ENCODE measurements around the gene TSC2. TPM values are rescaled to one million over a fixed set of nuclear protein-coding genes. Genes with fewer than 3 reads are reported as not detected.

The TSC2 gene
- total and polyA plus RNA-seq, 2 donors (not counting 3 experiments of a cell fraction or from before 2014, with no cell fraction given), result 87.9 to 144 TPM

DNA sequence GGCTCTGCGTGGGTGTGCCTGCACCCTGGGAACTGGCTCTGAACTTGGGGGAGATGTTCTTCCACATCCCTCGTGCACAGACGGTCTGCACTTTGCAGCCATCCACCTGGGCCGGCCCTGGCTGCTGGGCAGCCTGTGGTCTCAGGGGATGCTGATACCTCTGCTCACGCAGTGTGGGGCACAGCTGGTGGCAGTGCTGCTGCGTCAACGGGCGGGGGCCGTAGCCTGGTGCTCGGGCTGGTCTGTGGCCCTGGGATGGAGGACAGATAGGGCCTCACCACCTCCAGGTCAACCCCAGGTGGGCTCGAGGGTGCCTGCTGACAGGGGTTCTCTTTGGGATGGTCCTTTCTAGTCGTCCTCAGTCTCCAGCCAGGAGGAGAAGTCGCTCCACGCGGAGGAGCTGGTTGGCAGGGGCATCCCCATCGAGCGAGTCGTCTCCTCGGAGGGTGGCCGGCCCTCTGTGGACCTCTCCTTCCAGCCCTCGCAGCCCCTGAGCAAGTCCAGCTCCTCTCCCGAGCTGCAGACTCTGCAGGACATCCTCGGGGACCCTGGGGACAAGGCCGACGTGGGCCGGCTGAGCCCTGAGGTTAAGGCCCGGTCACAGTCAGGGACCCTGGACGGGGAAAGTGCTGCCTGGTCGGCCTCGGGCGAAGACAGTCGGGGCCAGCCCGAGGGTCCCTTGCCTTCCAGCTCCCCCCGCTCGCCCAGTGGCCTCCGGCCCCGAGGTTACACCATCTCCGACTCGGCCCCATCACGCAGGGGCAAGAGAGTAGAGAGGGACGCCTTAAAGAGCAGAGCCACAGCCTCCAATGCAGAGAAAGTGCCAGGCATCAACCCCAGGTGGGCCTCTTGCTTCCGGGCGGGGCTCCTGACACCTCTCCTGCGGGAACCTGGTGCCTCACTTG, 36.3 kb downstream of the TSC2 start:
- Histone ChIP-seq H3K27me3 (ENCODE audit: control insufficient read depth in 2 of 2, insufficient read depth in 2 of 2, low read length in 2 of 2) (no peaks in the 10 kb centered on the region), H3K4me1 (ENCODE audit: control insufficient read depth, extremely low read depth, insufficient read depth, low read length) (no peaks in the 10 kb centered on the region), H3K9ac (replicated peaks; ENCODE audit: extremely low read depth, insufficient read depth, low read length) (no peak overlapping the region), H3K9me1 (replicated peaks; ENCODE audit: control insufficient read depth, extremely low read depth, insufficient read depth, low read length) (no peaks in the 10 kb centered on the region), H3K9me3 (replicated peaks; ENCODE audit: control insufficient read depth, insufficient read depth, low read length) (no peaks in the 10 kb centered on the region), H3K79me2 (ENCODE audit: control insufficient read depth, insufficient read depth, low read length) (no peaks in the 10 kb centered on the region), H4K20me1 (replicated peaks; ENCODE audit: control insufficient read depth, extremely low read depth, insufficient read depth, low read length) (no peaks in the 10 kb centered on the region), H3K36me3 (ENCODE audit: control insufficient read depth in 2 of 2, extremely low read depth in 1 of 2, insufficient read depth in 2 of 2, low read length in 2 of 2) (peaks cover 0 to 64% of the 10 kb centered on the region in 2 experiments), H2AFZ (ENCODE audit: low read depth, low read length) (no peak overlapping the region), H3K4me3 (replicated peaks in 1 of 3; ENCODE audit: insufficient read depth in 1 of 3, low read depth in 1 of 3, low read length in 3 of 3) (no peak overlapping the region), H3K27ac (ENCODE audit: insufficient read depth, low read depth, low read length) (no peak overlapping the region), H3K4me2 (ENCODE audit: insufficient read depth, low read length) (no peak overlapping the region)
- FAIRE-seq, result no peak
- TSS peak; percentile 32 for BruUV-seq (replicated peaks)
- no peak for DNase-seq (ENCODE audit: low read depth, low spot score)
- dilution Hi-C loops (cut with MboI; ENCODE audit: extremely low pct_ligation_motif_present, low sequenced_read_pairs), result no loop called here
- POLR2A ChIA-PET, result no interaction called here
- CTCF ChIA-PET, result interaction anchor here (0.8 to 2.5 kb wide), 4 partner anchors 13 to 56 kb away, joined by 3 to 8 read pairs (median 4); partner anchors contain the start of genes NTHL1 and TSC2
- intact Hi-C loops (cut with micrococcal nuclease), result no loop called here
- TF ChIP-seq EZH2 (IDR thresholded peaks at IDR 0.05; ENCODE audit: borderline replicate concordance, low read depth, low read length, severe bottlenecking) (no peak), FOS (IDR thresholded peaks at IDR 0.05; ENCODE audit: borderline replicate concordance, insufficient read depth, low read length) (no peak), MYC (IDR thresholded peaks at IDR 0.05; ENCODE audit: low read depth, low read length) (no peak), JUN (IDR thresholded peaks at IDR 0.05; ENCODE audit: borderline replicate concordance, insufficient read depth, insufficient read length, low read depth) (no peak), GATA2 (IDR thresholded peaks at IDR 0.05; ENCODE audit: insufficient read depth, insufficient read length, low read depth, low read length) (no peak), POLR2AphosphoS5 (IDR thresholded peaks at IDR 0.05; ENCODE audit: insufficient read depth, low read depth, low read length) (no peak), POLR2A (IDR thresholded peaks at IDR 0.05; ENCODE audit: low read depth, low read length) (no peak)
- TF ChIP-seq, protein P1, sequence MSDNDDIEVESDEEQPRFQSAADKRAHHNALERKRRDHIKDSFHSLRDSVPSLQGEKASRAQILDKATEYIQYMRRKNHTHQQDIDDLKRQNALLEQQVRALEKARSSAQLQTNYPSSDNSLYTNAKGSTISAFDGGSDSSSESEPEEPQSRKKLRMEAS (IDR thresholded peaks at IDR 0.05; ENCODE audit: insufficient read depth, insufficient read length), result no peak
- TF ChIP-seq, protein P2, sequence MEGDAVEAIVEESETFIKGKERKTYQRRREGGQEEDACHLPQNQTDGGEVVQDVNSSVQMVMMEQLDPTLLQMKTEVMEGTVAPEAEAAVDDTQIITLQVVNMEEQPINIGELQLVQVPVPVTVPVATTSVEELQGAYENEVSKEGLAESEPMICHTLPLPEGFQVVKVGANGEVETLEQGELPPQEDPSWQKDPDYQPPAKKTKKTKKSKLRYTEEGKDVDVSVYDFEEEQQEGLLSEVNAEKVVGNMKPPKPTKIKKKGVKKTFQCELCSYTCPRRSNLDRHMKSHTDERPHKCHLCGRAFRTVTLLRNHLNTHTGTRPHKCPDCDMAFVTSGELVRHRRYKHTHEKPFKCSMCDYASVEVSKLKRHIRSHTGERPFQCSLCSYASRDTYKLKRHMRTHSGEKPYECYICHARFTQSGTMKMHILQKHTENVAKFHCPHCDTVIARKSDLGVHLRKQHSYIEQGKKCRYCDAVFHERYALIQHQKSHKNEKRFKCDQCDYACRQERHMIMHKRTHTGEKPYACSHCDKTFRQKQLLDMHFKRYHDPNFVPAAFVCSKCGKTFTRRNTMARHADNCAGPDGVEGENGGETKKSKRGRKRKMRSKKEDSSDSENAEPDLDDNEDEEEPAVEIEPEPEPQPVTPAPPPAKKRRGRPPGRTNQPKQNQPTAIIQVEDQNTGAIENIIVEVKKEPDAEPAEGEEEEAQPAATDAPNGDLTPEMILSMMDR (IDR thresholded peaks at IDR 0.05; ENCODE audit: extremely low read depth in 1 of 2, insufficient read depth in 1 of 2, low read depth in 1 of 2, low read length in 2 of 2), result no peak

Data from endothelial cell of umbilical vein (primary cell).